ENCODE data around the gene COL28A1.

Gene COL28A1

DNA sequence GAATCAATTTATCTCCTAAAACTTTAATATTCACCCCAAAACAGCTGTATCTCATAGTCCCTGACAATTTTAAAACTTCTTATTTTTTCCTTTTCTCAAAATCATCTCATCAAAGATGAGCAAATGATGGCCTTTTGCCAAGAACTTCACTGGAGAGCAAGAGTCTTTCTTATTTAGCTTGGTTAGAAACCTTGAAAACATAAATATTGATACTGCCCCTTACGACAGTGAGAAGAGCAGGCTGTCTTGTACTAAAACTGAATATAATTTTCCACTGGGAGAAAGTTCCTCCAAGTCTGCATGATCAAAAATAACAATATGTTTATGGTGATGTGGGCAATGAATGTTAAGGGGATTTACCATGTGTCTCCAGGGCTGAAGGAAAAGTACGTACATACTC, 109.0 kb downstream of the COL28A1 start:
- TF ChIP-seq EZH2phosphoT487 (IDR thresholded peaks at IDR 0.05; ENCODE audit: borderline replicate concordance, low read length), result no peak
- TF ChIP-seq, protein P1, sequence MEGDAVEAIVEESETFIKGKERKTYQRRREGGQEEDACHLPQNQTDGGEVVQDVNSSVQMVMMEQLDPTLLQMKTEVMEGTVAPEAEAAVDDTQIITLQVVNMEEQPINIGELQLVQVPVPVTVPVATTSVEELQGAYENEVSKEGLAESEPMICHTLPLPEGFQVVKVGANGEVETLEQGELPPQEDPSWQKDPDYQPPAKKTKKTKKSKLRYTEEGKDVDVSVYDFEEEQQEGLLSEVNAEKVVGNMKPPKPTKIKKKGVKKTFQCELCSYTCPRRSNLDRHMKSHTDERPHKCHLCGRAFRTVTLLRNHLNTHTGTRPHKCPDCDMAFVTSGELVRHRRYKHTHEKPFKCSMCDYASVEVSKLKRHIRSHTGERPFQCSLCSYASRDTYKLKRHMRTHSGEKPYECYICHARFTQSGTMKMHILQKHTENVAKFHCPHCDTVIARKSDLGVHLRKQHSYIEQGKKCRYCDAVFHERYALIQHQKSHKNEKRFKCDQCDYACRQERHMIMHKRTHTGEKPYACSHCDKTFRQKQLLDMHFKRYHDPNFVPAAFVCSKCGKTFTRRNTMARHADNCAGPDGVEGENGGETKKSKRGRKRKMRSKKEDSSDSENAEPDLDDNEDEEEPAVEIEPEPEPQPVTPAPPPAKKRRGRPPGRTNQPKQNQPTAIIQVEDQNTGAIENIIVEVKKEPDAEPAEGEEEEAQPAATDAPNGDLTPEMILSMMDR (IDR thresholded peaks at IDR 0.05; ENCODE audit: low read depth, low read length, poor library complexity, severe bottlenecking), result no peak
- H3K4me2 ChIP-seq (ENCODE audit: low read length), result no peak overlapping the region

DNA sequence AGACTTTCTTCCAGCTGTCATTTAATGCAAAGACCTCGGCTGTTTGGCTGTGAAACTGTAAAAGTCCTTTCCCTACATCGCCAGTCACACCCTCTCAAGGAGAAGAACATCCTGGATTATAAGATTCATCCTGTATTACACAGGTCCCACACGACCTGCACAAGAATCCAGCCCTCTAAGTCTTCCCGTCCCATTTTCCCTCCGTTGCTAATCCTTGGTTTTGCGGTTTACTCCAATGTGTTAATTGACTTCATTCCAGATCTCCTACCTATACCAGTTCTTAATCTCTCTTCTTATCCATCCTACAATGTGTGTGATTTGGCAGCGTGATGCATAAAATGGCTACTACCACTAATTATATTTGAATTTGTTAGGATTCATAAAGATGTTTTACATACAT, 110.4 kb downstream of the COL28A1 start:
- H3K36me3 ChIP-seq (ENCODE audit: control insufficient read depth, low read length), result no peaks in the 10 kb centered on the region
- no peak overlapping the region for H3K27ac ChIP-seq (ENCODE audit: low read depth, low read length)
- no peaks in the 10 kb centered on the region for H3F3A ChIP-seq (ENCODE audit: control insufficient read depth, insufficient read depth)
- H4K20me1 ChIP-seq (ENCODE audit: control insufficient read depth, insufficient read depth, low read depth, low read length), result no peaks in the 10 kb centered on the region
- peaks cover 4% of the 10 kb centered on the region; the same call in 1 of the 2 replicates for H3K4me1 ChIP-seq (ENCODE audit: control insufficient read depth, low read length)
- H3K9me3 ChIP-seq (ENCODE audit: control insufficient read depth, insufficient read depth, low read length), result no peaks in the 10 kb centered on the region
- peaks cover 22% of the 10 kb centered on the region; the same call in 1 of the 2 replicates for H3K27me3 ChIP-seq (ENCODE audit: control insufficient read depth, low read length)
- H3K79me2 ChIP-seq (ENCODE audit: control insufficient read depth, low read length), result no peaks in the 10 kb centered on the region
- H3K4me2 ChIP-seq (ENCODE audit: low read length), result no peak overlapping the region
- no peak overlapping the region for H3K4me3 ChIP-seq (ENCODE audit: low read length)
- TF ChIP-seq, protein P1 (IDR thresholded peaks at IDR 0.05; ENCODE audit: low read depth, low read length, poor library complexity, severe bottlenecking), result no peak
- TF ChIP-seq EZH2phosphoT487 (IDR thresholded peaks at IDR 0.05; ENCODE audit: borderline replicate concordance, low read length), result no peak
- no peaks in the 10 kb centered on the region for H3K9me2 ChIP-seq (replicated peaks; ENCODE audit: control insufficient read depth, low read length)

More for the DNA sequence above, 109.0 kb downstream of the COL28A1 start:
- peaks cover 21% of the 10 kb centered on the region; the same call in 1 of the 2 replicates for H3K27me3 ChIP-seq (ENCODE audit: control insufficient read depth, low read length)
- H3K79me2 ChIP-seq (ENCODE audit: control insufficient read depth, low read length), result no peaks in the 10 kb centered on the region
- H4K20me1 ChIP-seq (ENCODE audit: control insufficient read depth, insufficient read depth, low read depth, low read length), result no peaks in the 10 kb centered on the region
- H3K9me3 ChIP-seq (ENCODE audit: control insufficient read depth, insufficient read depth, low read length), result no peaks in the 10 kb centered on the region
- no peak overlapping the region for H3K27ac ChIP-seq (ENCODE audit: low read depth, low read length)
- no peaks in the 10 kb centered on the region for H3K36me3 ChIP-seq (ENCODE audit: control insufficient read depth, low read length)
- H3K9me2 ChIP-seq (replicated peaks; ENCODE audit: control insufficient read depth, low read length), result no peaks in the 10 kb centered on the region
- H3F3A ChIP-seq (ENCODE audit: control insufficient read depth, insufficient read depth), result no peaks in the 10 kb centered on the region
- no peak overlapping the region for H3K4me3 ChIP-seq (ENCODE audit: low read length)
- peaks cover 4% of the 10 kb centered on the region; the same call in 1 of the 2 replicates for H3K4me1 ChIP-seq (ENCODE audit: control insufficient read depth, low read length)

DNA sequence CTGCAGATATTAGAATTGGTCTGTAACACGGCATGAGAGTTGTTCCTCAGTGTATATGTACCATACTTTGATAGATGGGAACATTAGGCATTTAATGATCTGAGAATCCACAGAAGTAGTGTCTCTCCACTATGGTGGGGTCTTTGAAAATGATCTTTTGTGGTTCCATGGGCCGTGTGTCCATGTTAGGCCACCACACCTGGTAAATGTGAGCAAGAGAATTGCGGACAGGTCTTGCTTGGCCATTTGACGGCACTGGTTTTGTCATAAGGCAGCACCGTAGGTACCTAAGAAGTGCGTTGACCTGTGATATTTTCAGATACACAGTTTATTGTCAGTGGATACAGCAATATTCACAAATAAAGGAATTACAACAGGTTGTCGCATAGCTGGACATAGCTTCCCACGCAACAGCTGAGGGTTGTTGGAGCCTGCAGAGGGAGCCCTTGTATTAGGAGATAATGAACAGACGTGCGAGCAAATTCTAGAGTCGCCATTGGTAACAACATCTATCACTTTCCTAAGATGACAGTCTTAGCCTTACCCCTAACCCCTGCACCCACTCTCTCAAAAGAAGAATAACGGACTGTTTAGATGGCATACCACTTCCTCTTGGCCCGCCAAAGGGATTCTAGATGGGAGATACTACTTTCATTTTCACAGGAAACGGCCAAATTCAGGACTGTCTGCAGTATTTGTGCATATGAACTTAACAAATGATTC, 111.4 kb downstream of the COL28A1 start:
- Histone ChIP-seq H4K20me1 (ENCODE audit: control insufficient read depth, insufficient read depth, low read depth, low read length) (no peaks in the 10 kb centered on the region), H3F3A (ENCODE audit: control insufficient read depth, insufficient read depth) (no peaks in the 10 kb centered on the region), H3K79me2 (ENCODE audit: control insufficient read depth, low read length) (no peaks in the 10 kb centered on the region), H3K9me3 (ENCODE audit: control insufficient read depth, insufficient read depth, low read length) (no peaks in the 10 kb centered on the region), H3K27ac (ENCODE audit: low read depth, low read length) (no peak overlapping the region), H3K9me2 (replicated peaks; ENCODE audit: control insufficient read depth, low read length) (no peaks in the 10 kb centered on the region), H3K27me3 (ENCODE audit: control insufficient read depth, low read length) (peaks cover 22% of the 10 kb centered on the region; the same call in 1 of the 2 replicates), H3K4me3 (ENCODE audit: low read length) (peak overlapping the region; percentile 62), H3K4me2 (ENCODE audit: low read length) (peak overlapping the region; percentile 59), H3K4me1 (ENCODE audit: control insufficient read depth, low read length) (peaks cover 4% of the 10 kb centered on the region; the same call in 1 of the 2 replicates), H3K36me3 (ENCODE audit: control insufficient read depth, low read length) (no peaks in the 10 kb centered on the region)
- TF ChIP-seq, protein P1 (IDR thresholded peaks at IDR 0.05; ENCODE audit: low read depth, low read length, poor library complexity, severe bottlenecking), result peak; percentile 92
- TF ChIP-seq EZH2phosphoT487 (IDR thresholded peaks at IDR 0.05; ENCODE audit: borderline replicate concordance, low read length), result no peak; the same call in 1 of the 2 replicates

Data from DOHH2 (cell line).